ENCODE data around the gene CYP26C1. TPM values are rescaled to one million over a fixed set of nuclear protein-coding genes. Genes with fewer than 3 reads are reported as not detected.

The CYP26C1 gene
- total RNA-seq, 1 experiment from 2014 or later: 0.79 TPM

DNA sequence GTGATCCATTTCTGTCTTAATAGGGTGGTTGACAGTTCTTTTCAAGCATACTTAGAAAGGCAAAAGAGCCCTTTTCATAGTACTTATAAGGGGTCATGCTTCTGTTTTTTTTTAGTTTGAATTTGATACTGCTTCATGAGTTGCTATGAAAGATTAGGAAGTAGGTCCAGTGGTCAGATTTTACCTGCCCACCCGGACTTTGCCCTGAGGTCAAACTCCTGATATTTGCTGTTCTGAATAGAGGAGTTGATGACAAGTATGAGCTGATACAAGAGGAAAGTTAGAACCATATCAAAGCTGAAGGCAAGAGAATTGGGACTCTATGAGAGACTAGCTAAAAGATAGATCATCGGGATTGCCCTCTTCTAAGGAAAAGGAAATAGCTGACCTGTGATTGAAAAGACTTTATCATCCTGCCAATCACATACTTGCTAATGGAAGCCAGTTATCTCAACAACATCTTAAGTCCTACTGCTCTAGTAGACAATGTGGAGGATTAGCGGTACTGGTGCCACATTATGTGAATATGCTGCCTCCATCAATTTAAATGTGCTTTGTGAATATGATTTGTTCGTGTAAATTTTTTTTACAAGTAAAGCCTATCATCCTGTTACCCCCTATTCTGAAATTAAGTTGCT lies 37.5 kb upstream of the CYP26C1 start:
- 0 out of 4 replicates have a peak, but pooled peaks cover 0 to 3% of the 10 kb centered on the region in 2 experiments for H3K4me1 Mint-ChIP-seq
- DNase-seq: no peak
- Histone ChIP-seq H3K23me2 (ENCODE audit: insufficient read length, low read depth, low read length, poor library complexity, severe bottlenecking) (no peaks in the 10 kb centered on the region), H4K20me1 (ENCODE audit: control insufficient read depth, insufficient read depth, insufficient read length) (no peaks in the 10 kb centered on the region), H2BK20ac (ENCODE audit: low read depth, low read length, poor library complexity, severe bottlenecking) (no peak overlapping the region), H3K4me2 (ENCODE audit: insufficient read depth, insufficient read length, low read length) (no peak overlapping the region), H3T11ph (ENCODE audit: low read length) (no peak overlapping the region), H3K18ac (ENCODE audit: insufficient read length, low read depth, low read length) (no peak overlapping the region), H3K14ac (ENCODE audit: insufficient read depth, low read length) (no peak overlapping the region), H3K4me1 (ENCODE audit: insufficient read depth, low read length) (no peaks in the 10 kb centered on the region), H2BK5ac (ENCODE audit: insufficient read length, low read length) (no peak overlapping the region), H3K27me3 (ENCODE audit: insufficient read depth, low read length) (no peaks in the 10 kb centered on the region), H2BK15ac (ENCODE audit: low read depth, low read length) (no peak overlapping the region), H3K79me1 (ENCODE audit: insufficient read depth, low read depth, low read length, poor library complexity, severe bottlenecking) (no peaks in the 10 kb centered on the region), H2BK12ac (ENCODE audit: insufficient read length, low read depth, low read length) (no peak overlapping the region), H3K56ac (ENCODE audit: insufficient read length, low read depth, low read length) (no peak overlapping the region), H2AK5ac (ENCODE audit: insufficient read length, low read length) (no peak overlapping the region), H3K9me3 (ENCODE audit: control insufficient read depth, low read depth, low read length) (no peaks in the 10 kb centered on the region), H3K4ac (ENCODE audit: low read depth, low read length) (no peak overlapping the region), H4K91ac (ENCODE audit: insufficient read length, low read depth, low read length) (no peak overlapping the region), H3K9ac (ENCODE audit: extremely low read depth, insufficient read length, low read length) (no peak overlapping the region), H3K79me2 (ENCODE audit: insufficient read depth, low read length) (no peaks in the 10 kb centered on the region), H2BK120ac (ENCODE audit: low read depth, low read length, poor library complexity, severe bottlenecking) (no peak overlapping the region), H3K23ac (ENCODE audit: insufficient read length, low read depth, low read length) (no peak overlapping the region), H2AFZ (ENCODE audit: low read length) (no peak overlapping the region), H4K8ac (replicated peaks; ENCODE audit: insufficient read length, low read depth, low read length) (no peak overlapping the region), H4K5ac (ENCODE audit: insufficient read length, low read depth, low read length) (no peak overlapping the region), H3K27ac (ENCODE audit: insufficient read length, low read depth, low read length) (no peak overlapping the region)
- H3K9me3 Mint-ChIP-seq: peaks cover 4 to 11% of the 10 kb centered on the region in 2 experiments; a peak in 3 of 5 replicates
- no peak overlapping the region for H3K27ac Mint-ChIP-seq
- TF ChIP-seq, protein P1, sequence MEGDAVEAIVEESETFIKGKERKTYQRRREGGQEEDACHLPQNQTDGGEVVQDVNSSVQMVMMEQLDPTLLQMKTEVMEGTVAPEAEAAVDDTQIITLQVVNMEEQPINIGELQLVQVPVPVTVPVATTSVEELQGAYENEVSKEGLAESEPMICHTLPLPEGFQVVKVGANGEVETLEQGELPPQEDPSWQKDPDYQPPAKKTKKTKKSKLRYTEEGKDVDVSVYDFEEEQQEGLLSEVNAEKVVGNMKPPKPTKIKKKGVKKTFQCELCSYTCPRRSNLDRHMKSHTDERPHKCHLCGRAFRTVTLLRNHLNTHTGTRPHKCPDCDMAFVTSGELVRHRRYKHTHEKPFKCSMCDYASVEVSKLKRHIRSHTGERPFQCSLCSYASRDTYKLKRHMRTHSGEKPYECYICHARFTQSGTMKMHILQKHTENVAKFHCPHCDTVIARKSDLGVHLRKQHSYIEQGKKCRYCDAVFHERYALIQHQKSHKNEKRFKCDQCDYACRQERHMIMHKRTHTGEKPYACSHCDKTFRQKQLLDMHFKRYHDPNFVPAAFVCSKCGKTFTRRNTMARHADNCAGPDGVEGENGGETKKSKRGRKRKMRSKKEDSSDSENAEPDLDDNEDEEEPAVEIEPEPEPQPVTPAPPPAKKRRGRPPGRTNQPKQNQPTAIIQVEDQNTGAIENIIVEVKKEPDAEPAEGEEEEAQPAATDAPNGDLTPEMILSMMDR (conservative IDR thresholded peaks at IDR 0.05): no peak
- no peaks in the 10 kb centered on the region for H3K27me3 Mint-ChIP-seq (ENCODE audit: low read depth)
- no peak overlapping the region for H3K4me3 Mint-ChIP-seq
- WGBS (ENCODE audit: extremely low coverage, insufficient read length, low lambda C conversion rate): no CpG with 5 or more reads among the region's 4 CpGs
- peaks cover 0 to 16% (median 5%) of the 10 kb centered on the region in 3 experiments; a peak in 4 of 7 replicates for H3K36me3 Mint-ChIP-seq (ENCODE audit: insufficient read depth in 1 of 3, low read depth in 3 of 3)

Data from H9 (cell line).